Stimulated activated memory B cell treated with anti-CD40 and anti-IgM and Interleukin-4, amounts not matched to agents 10 μg/mL and 1 μg/mL and 100 μg/mL, for 72 hours (primary cell): ENCODE measurements around the gene FAT2.

Experiments used
- ATAC-seq: fragments of 150-1000 bp; cut with Tn5 transposase; 2 replicates; pipeline ENCODE4 v1.10.0; 2021
- H3K27ac Mint-ChIP-seq: one replicate; pipeline ENCODE4 v1.8.0; 2022; ENCODE audit warnings: mild to moderate bottlenecking, mixed read lengths
- H3K27me3 Mint-ChIP-seq: one replicate; pipeline ENCODE4 v1.8.0; 2022; ENCODE audit warnings: mixed read lengths
- H3K36me3 Mint-ChIP-seq: one replicate; pipeline ENCODE4 v1.8.0; 2022; ENCODE audit warnings: mixed read lengths
- H3K4me1 Mint-ChIP-seq: one replicate; pipeline ENCODE4 v1.8.0; 2022; ENCODE audit warnings: mixed read lengths
- H3K4me3 Mint-ChIP-seq: one replicate; pipeline ENCODE4 v1.8.0; 2022; ENCODE audit warnings: mild to moderate bottlenecking, moderate library complexity, mixed read lengths
- H3K9me3 Mint-ChIP-seq: one replicate; pipeline ENCODE4 v1.8.0; 2022; ENCODE audit warnings: mixed read lengths

Gene FAT2

GRCh38 chr5:151619812-151620460 is 28.8 kb upstream of the FAT2 start:
- Mint-ChIP-seq H3K27me3 (peaks cover 36% of the 10 kb centered on the region), H3K4me3 (no peak overlapping the region), H3K27ac (no peak overlapping the region), H3K36me3 (no peaks in the 10 kb centered on the region), H3K4me1 (no peaks in the 10 kb centered on the region), H3K9me3 (no peaks in the 10 kb centered on the region)
- ATAC-seq: no peak

- H3K36me3 Mint-ChIP-seq: no peaks in the 10 kb centered on the region
- no peaks in the 10 kb centered on the region for H3K9me3 Mint-ChIP-seq
- no peak for ATAC-seq
- H3K27me3 Mint-ChIP-seq: peaks cover 30% of the 10 kb centered on the region
- H3K27ac Mint-ChIP-seq: no peak overlapping the region
- H3K4me3 Mint-ChIP-seq: no peak overlapping the region
- H3K4me1 Mint-ChIP-seq: no peaks in the 10 kb centered on the region
Measured at GRCh38 chr5:151618907-151619306, 27.8 kb upstream of the FAT2 start.

- Mint-ChIP-seq H3K4me3 (no peak overlapping the region), H3K36me3 (no peaks in the 10 kb centered on the region), H3K9me3 (no peaks in the 10 kb centered on the region), H3K27ac (no peak overlapping the region), H3K27me3 (peaks cover 27% of the 10 kb centered on the region), H3K4me1 (peaks cover 5% of the 10 kb centered on the region)
- ATAC-seq: no peak
Measured at GRCh38 chr5:151617841-151618710, 26.9 kb upstream of the FAT2 start.

- Mint-ChIP-seq H3K27ac (no peak overlapping the region), H3K36me3 (no peaks in the 10 kb centered on the region), H3K27me3 (peaks cover 23% of the 10 kb centered on the region), H3K4me1 (peaks cover 12% of the 10 kb centered on the region), H3K9me3 (no peaks in the 10 kb centered on the region), H3K4me3 (no peak overlapping the region)
- no peak for ATAC-seq
Measured at GRCh38 chr5:151617383-151617840, 26.3 kb upstream of the FAT2 start.

- no peaks in the 10 kb centered on the region for H3K9me3 Mint-ChIP-seq
- H3K36me3 Mint-ChIP-seq: no peaks in the 10 kb centered on the region
- no peak overlapping the region for H3K4me3 Mint-ChIP-seq
- ATAC-seq: no peak
- H3K27me3 Mint-ChIP-seq: peaks cover 12% of the 10 kb centered on the region
- peaks cover 16% of the 10 kb centered on the region for H3K4me1 Mint-ChIP-seq
- H3K27ac Mint-ChIP-seq: no peak overlapping the region
Measured at GRCh38 chr5:151615431-151615830, 24.3 kb upstream of the FAT2 start.

GRCh38 chr5:151614565-151614964 is 23.4 kb upstream of the FAT2 start:
- Mint-ChIP-seq H3K27ac (no peak overlapping the region), H3K36me3 (no peaks in the 10 kb centered on the region), H3K9me3 (no peaks in the 10 kb centered on the region), H3K4me1 (peaks cover 16% of the 10 kb centered on the region), H3K27me3 (peaks cover 12% of the 10 kb centered on the region), H3K4me3 (no peak overlapping the region)
- ATAC-seq: no peak

- ATAC-seq: peak; percentile 71
- H3K9me3 Mint-ChIP-seq: no peaks in the 10 kb centered on the region
- peaks cover 16% of the 10 kb centered on the region for H3K4me1 Mint-ChIP-seq
- H3K27me3 Mint-ChIP-seq: peaks cover 12% of the 10 kb centered on the region
- no peaks in the 10 kb centered on the region for H3K36me3 Mint-ChIP-seq
- no peak overlapping the region for H3K4me3 Mint-ChIP-seq
- H3K27ac Mint-ChIP-seq: peak overlapping the region; percentile 64
Measured at GRCh38 chr5:151612689-151613427, 21.7 kb upstream of the FAT2 start.

- H3K27ac Mint-ChIP-seq: no peak overlapping the region
- H3K4me3 Mint-ChIP-seq: no peak overlapping the region
- no peaks in the 10 kb centered on the region for H3K9me3 Mint-ChIP-seq
- no peaks in the 10 kb centered on the region for H3K36me3 Mint-ChIP-seq
- peaks cover under 1% of the 10 kb centered on the region for H3K27me3 Mint-ChIP-seq
- peaks cover 16% of the 10 kb centered on the region for H3K4me1 Mint-ChIP-seq
- ATAC-seq: no peak
Measured at GRCh38 chr5:151611127-151611775, 20.1 kb upstream of the FAT2 start.

- Mint-ChIP-seq H3K9me3 (no peaks in the 10 kb centered on the region), H3K27ac (no peak overlapping the region), H3K36me3 (no peaks in the 10 kb centered on the region), H3K4me1 (peaks cover 15% of the 10 kb centered on the region), H3K27me3 (no peaks in the 10 kb centered on the region), H3K4me3 (no peak overlapping the region)
- no peak for ATAC-seq
Measured at GRCh38 chr5:151608522-151608921, 17.4 kb upstream of the FAT2 start.

GRCh38 chr5:151607304-151607703 is 16.2 kb upstream of the FAT2 start:
- peaks cover 3% of the 10 kb centered on the region for H3K4me1 Mint-ChIP-seq
- H3K9me3 Mint-ChIP-seq: no peaks in the 10 kb centered on the region
- H3K4me3 Mint-ChIP-seq: no peak overlapping the region
- H3K27ac Mint-ChIP-seq: no peak overlapping the region
- no peaks in the 10 kb centered on the region for H3K27me3 Mint-ChIP-seq
- no peaks in the 10 kb centered on the region for H3K36me3 Mint-ChIP-seq
- ATAC-seq: no peak

- no peak overlapping the region for H3K27ac Mint-ChIP-seq
- no peak overlapping the region for H3K4me3 Mint-ChIP-seq
- no peaks in the 10 kb centered on the region for H3K36me3 Mint-ChIP-seq
- ATAC-seq: no peak
- H3K27me3 Mint-ChIP-seq: peaks cover 7% of the 10 kb centered on the region
- H3K9me3 Mint-ChIP-seq: no peaks in the 10 kb centered on the region
- H3K4me1 Mint-ChIP-seq: no peaks in the 10 kb centered on the region
Measured at GRCh38 chr5:151605559-151605958, 14.4 kb upstream of the FAT2 start.

GRCh38 chr5:151602806-151603205 is 11.7 kb upstream of the FAT2 start:
- Mint-ChIP-seq H3K36me3 (no peaks in the 10 kb centered on the region), H3K4me1 (no peaks in the 10 kb centered on the region), H3K4me3 (no peak overlapping the region), H3K9me3 (no peaks in the 10 kb centered on the region), H3K27me3 (peaks cover 7% of the 10 kb centered on the region), H3K27ac (no peak overlapping the region)
- no peak for ATAC-seq

GRCh38 chr5:151601391-151601790 is 10.3 kb upstream of the FAT2 start:
- Mint-ChIP-seq H3K9me3 (no peaks in the 10 kb centered on the region), H3K4me1 (no peaks in the 10 kb centered on the region), H3K27me3 (peaks cover 14% of the 10 kb centered on the region), H3K4me3 (no peak overlapping the region), H3K36me3 (no peaks in the 10 kb centered on the region), H3K27ac (no peak overlapping the region)
- no peak for ATAC-seq

GRCh38 chr5:151600069-151600665 is 9.0 kb upstream of the FAT2 start:
- Mint-ChIP-seq H3K27me3 (peaks cover 14% of the 10 kb centered on the region), H3K36me3 (no peaks in the 10 kb centered on the region), H3K9me3 (no peaks in the 10 kb centered on the region), H3K4me1 (no peaks in the 10 kb centered on the region), H3K4me3 (no peak overlapping the region), H3K27ac (no peak overlapping the region)
- no peak for ATAC-seq

- H3K4me1 Mint-ChIP-seq: no peaks in the 10 kb centered on the region
- no peak for ATAC-seq
- H3K9me3 Mint-ChIP-seq: no peaks in the 10 kb centered on the region
- no peak overlapping the region for H3K27ac Mint-ChIP-seq
- no peaks in the 10 kb centered on the region for H3K36me3 Mint-ChIP-seq
- H3K4me3 Mint-ChIP-seq: no peak overlapping the region
- peaks cover 20% of the 10 kb centered on the region for H3K27me3 Mint-ChIP-seq
Measured at GRCh38 chr5:151598984-151599383, 7.9 kb upstream of the FAT2 start.
